GM13976 (cell line): ENCODE results near the gene BCAT1.
"Not testable (repeated sequence)": the region's sequence is repeated elsewhere in the genome, so short reads cannot be mapped to it uniquely, and the experiment has no call there.

Experiments
- DNase-seq: peaks from one replicate; pipeline ENCODE4 v3.0.0; 2012; ENCODE audit warnings: low spot score
- in situ Hi-C: fragments of 300-500 bp; cut with MboI; formaldehyde crosslinking; loops from one replicate; pipeline ENCODE4 v1.12.0; 2022; ENCODE audit warnings: low sequenced_read_pairs, mixed read lengths, inconsistent platforms; ENCODE audit not compliant: unreplicated experiment
- TF ChIP-seq, protein P1 (sequence below): IDR thresholded peaks from 2 replicates; pipeline ENCODE4 v1.5.1; 2012; ENCODE audit warnings: borderline replicate concordance, mild to moderate bottlenecking; ENCODE audit not compliant: insufficient read depth; ENCODE audit errors: extremely low read depth, missing control alignments, control extremely low read depth

Gene BCAT1

GRCh38 chr12:24966951-24967564 is 18.2 kb upstream of the BCAT1 start:
- no peak for DNase-seq
- TF ChIP-seq, protein P1, sequence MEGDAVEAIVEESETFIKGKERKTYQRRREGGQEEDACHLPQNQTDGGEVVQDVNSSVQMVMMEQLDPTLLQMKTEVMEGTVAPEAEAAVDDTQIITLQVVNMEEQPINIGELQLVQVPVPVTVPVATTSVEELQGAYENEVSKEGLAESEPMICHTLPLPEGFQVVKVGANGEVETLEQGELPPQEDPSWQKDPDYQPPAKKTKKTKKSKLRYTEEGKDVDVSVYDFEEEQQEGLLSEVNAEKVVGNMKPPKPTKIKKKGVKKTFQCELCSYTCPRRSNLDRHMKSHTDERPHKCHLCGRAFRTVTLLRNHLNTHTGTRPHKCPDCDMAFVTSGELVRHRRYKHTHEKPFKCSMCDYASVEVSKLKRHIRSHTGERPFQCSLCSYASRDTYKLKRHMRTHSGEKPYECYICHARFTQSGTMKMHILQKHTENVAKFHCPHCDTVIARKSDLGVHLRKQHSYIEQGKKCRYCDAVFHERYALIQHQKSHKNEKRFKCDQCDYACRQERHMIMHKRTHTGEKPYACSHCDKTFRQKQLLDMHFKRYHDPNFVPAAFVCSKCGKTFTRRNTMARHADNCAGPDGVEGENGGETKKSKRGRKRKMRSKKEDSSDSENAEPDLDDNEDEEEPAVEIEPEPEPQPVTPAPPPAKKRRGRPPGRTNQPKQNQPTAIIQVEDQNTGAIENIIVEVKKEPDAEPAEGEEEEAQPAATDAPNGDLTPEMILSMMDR = no peak
- in situ Hi-C loops = no loop called here

DNA sequence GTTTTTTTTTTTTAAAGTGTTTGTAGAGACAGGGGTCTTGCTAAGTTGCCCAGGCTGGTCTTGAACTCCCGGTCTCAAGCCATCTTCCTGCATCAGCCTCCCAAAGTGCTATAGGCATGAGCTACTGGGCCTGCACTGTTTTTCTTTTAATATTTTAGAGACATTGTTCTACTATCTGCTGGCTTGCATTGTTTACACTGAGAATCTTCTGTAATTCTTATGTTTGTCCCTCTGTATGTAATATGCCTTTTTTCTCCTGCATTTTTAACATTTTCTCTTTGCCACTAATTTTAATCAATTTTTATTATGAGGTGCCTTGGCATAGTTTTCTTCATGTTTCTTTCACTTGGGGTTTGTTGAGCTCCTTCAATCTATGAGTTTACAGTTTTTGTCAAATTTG is 15.4 kb upstream of the BCAT1 start:
- in situ Hi-C loops = no loop called here
- DNase-seq = no peak
- TF ChIP-seq, protein P1 = no peak

DNA sequence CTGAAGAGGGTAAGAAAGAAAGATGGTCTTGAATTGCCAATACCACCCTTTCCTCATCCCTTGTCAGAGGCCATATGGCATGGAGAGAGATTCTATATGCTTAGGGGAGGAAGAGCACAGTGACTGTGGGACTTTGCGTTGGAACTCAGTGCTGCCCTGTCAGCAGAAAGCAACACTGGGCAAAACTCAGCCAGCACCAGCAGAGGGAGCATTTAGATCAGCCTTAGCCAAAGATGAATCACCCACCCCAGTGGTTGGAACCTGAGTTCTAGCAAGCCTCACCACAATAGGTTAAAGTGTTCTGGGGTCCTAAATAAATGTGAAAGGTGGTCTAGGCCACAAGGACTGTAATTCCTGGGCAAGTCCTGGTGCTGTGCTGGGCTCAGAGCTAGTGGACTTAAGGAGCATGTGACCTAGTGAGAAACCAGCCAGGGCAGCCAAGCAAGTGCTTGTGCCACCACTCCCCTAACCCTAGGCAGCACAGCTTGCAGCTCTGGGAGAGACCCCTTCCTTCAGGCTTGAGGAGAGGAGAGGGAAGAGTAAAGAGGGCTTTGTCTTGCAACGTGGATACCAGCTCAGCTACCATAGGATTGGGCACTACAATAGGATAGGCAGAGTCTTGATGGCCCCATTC is 11.4 kb upstream of the BCAT1 start:
- TF ChIP-seq, protein P1 = peak; percentile 35
- in situ Hi-C loops = no loop called here
- DNase-seq = peak; percentile 42

DNA sequence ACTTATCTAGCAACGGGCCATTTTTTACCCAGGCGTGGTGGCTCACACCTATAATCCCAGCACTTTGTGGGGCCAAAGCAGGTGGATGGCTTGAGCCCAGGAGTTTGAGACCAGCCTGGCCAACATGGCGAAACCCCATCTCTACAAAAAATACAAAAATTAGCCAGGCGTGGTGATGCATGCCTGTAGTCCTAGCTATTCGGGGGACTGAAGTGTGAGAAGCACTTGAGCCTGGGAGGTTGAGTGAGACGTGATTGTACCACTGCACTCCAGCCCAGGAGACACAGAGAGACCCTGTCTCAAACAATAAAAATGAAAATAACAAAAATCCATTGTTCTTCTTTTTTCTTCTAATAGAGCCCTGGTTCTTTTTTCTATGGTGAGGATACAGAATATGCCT is 7.5 kb upstream of the BCAT1 start:
- DNase-seq, in situ Hi-C loops: not testable (repeated sequence)

GRCh38 chr12:24955853-24956252 is 7.0 kb upstream of the BCAT1 start:
- in situ Hi-C loops = no loop called here
- DNase-seq = no peak
- TF ChIP-seq, protein P1 = no peak

DNA sequence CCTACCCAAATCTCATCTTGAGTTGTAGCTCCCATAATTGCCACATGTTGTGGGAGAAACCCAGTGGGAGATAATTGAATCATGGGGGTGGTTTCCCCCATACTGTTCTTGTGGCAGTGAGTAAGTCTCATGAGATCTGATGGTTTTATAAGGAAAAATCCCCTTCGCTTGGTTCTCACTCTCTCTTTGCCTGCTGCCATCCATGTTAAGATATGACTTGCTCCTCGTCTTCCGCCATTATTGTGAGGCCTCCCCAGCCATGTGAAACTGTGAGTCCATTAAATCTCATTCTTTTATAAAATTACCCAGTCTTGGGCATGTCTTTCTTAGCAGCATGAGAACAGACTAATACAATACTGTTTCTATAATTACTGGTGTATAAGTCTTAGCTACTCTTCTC is 6.5 kb upstream of the BCAT1 start:
- TF ChIP-seq, protein P1 = no peak
- in situ Hi-C loops = no loop called here

GRCh38 chr12:24954261-24954660 is 5.4 kb upstream of the BCAT1 start:
- in situ Hi-C loops = no loop called here
- no peak for DNase-seq

More for the DNA sequence above, 6.5 kb upstream of the BCAT1 start:
- DNase-seq = no peak

More at GRCh38 chr12:24954261-24954660, 5.4 kb upstream of the BCAT1 start:
- TF ChIP-seq, protein P1 = no peak
